ENCODE measurements around the gene ARID1A. TPM values are rescaled to one million over a fixed set of nuclear protein-coding genes. Genes with fewer than 3 reads are reported as not detected.

ARID1A gene
- total RNA-seq, 2 experiments from 2014 or later, result 55.2 to 123 TPM

- BruUV-seq (replicated peaks), result no TSS peak
- DNase-seq (ENCODE audit: low spot score), result no peak
- Histone ChIP-seq H4K20me1 (ENCODE audit: insufficient read depth, low read length) (no peaks in the 10 kb centered on the region), H3K4me2 (ENCODE audit: low read length) (peak overlapping the region; percentile 84), H3K4me1 (ENCODE audit: insufficient read depth, low read length, poor library complexity, severe bottlenecking) (peaks cover 59% of the 10 kb centered on the region), H3K27ac (ENCODE audit: low read depth, low read length, poor library complexity, severe bottlenecking) (peak overlapping the region; percentile 91), H3K9me3 (ENCODE audit: low read length) (no peaks in the 10 kb centered on the region), H2AFZ (ENCODE audit: low read length) (peak overlapping the region; percentile 43; the same call in 1 of the 2 replicates), H3K36me3 (ENCODE audit: insufficient read depth, low read length) (peaks cover 10% of the 10 kb centered on the region; the same call in 1 of the 2 replicates), H3K9me2 (ENCODE audit: insufficient read depth, low read length) (no peaks in the 10 kb centered on the region), H3K4me3 (ENCODE audit: low read depth, low read length, poor library complexity, severe bottlenecking) (peak overlapping the region; percentile 75), H3K79me2 (ENCODE audit: insufficient read depth, low read depth, low read length) (no peaks in the 10 kb centered on the region)
- POLR2A ChIA-PET, result interaction anchor here (0.6 to 5.1 kb wide), 13 partner anchors 9 to 393 kb away, joined by 3 to 36 read pairs (median 5); no protein-coding TSS in a partner anchor
- intact Hi-C loops (cut with micrococcal nuclease; ENCODE audit: unreplicated experiment), result loop anchor here (2.0 kb wide), 3 partner anchors 44 to 288 kb away; no protein-coding TSS in a partner anchor
- CTCF ChIA-PET (ENCODE audit: unreplicated experiment), result interaction anchor here (0.6 to 2.2 kb wide), 14 partner anchors 11 to 246 kb away, joined by 3 to 13 read pairs (median 4); no protein-coding TSS in a partner anchor
- TF ChIP-seq, protein P1, sequence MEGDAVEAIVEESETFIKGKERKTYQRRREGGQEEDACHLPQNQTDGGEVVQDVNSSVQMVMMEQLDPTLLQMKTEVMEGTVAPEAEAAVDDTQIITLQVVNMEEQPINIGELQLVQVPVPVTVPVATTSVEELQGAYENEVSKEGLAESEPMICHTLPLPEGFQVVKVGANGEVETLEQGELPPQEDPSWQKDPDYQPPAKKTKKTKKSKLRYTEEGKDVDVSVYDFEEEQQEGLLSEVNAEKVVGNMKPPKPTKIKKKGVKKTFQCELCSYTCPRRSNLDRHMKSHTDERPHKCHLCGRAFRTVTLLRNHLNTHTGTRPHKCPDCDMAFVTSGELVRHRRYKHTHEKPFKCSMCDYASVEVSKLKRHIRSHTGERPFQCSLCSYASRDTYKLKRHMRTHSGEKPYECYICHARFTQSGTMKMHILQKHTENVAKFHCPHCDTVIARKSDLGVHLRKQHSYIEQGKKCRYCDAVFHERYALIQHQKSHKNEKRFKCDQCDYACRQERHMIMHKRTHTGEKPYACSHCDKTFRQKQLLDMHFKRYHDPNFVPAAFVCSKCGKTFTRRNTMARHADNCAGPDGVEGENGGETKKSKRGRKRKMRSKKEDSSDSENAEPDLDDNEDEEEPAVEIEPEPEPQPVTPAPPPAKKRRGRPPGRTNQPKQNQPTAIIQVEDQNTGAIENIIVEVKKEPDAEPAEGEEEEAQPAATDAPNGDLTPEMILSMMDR (conservative IDR thresholded peaks at IDR 0.05; ENCODE audit: low read length), result no peak
- TF ChIP-seq EZH2phosphoT487 (IDR thresholded peaks at IDR 0.05; ENCODE audit: borderline replicate concordance, low read depth, low read length), result no peak
Measured at GRCh38 chr1:26788515-26788785, 92.6 kb downstream of the ARID1A start.

GRCh38 chr1:26788836-26789611 is 93.2 kb downstream of the ARID1A start:
- peak; percentile 93 for DNase-seq (ENCODE audit: low spot score)
- Histone ChIP-seq H4K20me1 (ENCODE audit: insufficient read depth, low read length) (no peaks in the 10 kb centered on the region), H3K36me3 (ENCODE audit: insufficient read depth, low read length) (peaks cover 4% of the 10 kb centered on the region; the same call in 1 of the 2 replicates), H3K27ac (ENCODE audit: low read depth, low read length, poor library complexity, severe bottlenecking) (peak overlapping the region; percentile 91), H3K4me2 (ENCODE audit: low read length) (peak overlapping the region; percentile 84), H3K4me1 (ENCODE audit: insufficient read depth, low read length, poor library complexity, severe bottlenecking) (peaks cover 59% of the 10 kb centered on the region), H3K9me3 (ENCODE audit: low read length) (no peaks in the 10 kb centered on the region), H3K9me2 (ENCODE audit: insufficient read depth, low read length) (no peaks in the 10 kb centered on the region), H3K79me2 (ENCODE audit: insufficient read depth, low read depth, low read length) (no peaks in the 10 kb centered on the region), H3K4me3 (ENCODE audit: low read depth, low read length, poor library complexity, severe bottlenecking) (peak overlapping the region; percentile 75), H2AFZ (ENCODE audit: low read length) (peak overlapping the region; percentile 43; the same call in 1 of the 2 replicates)
- BruUV-seq (replicated peaks), result no TSS peak
- intact Hi-C loops (cut with micrococcal nuclease; ENCODE audit: unreplicated experiment), result loop anchor here (1.0 to 2.0 kb wide), 6 partner anchors 44 to 288 kb away; no protein-coding TSS in a partner anchor
- POLR2A ChIA-PET, result interaction anchor here (0.6 to 5.1 kb wide), 13 partner anchors 10 to 393 kb away, joined by 3 to 36 read pairs (median 5); no protein-coding TSS in a partner anchor
- CTCF ChIA-PET (ENCODE audit: unreplicated experiment), result interaction anchor here (0.5 to 2.3 kb wide), 16 partner anchors 11 to 247 kb away, joined by 3 to 13 read pairs (median 4); no protein-coding TSS in a partner anchor
- no peak for TF ChIP-seq EZH2phosphoT487 (IDR thresholded peaks at IDR 0.05; ENCODE audit: borderline replicate concordance, low read depth, low read length)
- TF ChIP-seq, protein P1 (conservative IDR thresholded peaks at IDR 0.05; ENCODE audit: low read length), result peak; percentile 99

Measured in OCI-LY7 (cell line).